Upper lobe of right lung (tissue), 1 donor: ENCODE measurements around the gene OTUD5. TPM values are rescaled to one million over a fixed set of nuclear protein-coding genes. Genes with fewer than 3 reads are reported as not detected.

Source experiments
- ATAC-seq: fragments of 200-7000 bp; cut with Tn5 transposase; one replicate; pipeline ENCODE4 v1.9.1; 2020; ENCODE audit warnings: mild to moderate bottlenecking, moderate library complexity
- DNase-seq: peaks from one replicate; pipeline ENCODE4 v3.0.0-alpha.2; 2020
- H3K27ac ChIP-seq: fragments of 200-600 bp; one replicate; pipeline ENCODE4 v1.8.0; 2022
- H3K27me3 ChIP-seq: fragments of 200-600 bp; one replicate; pipeline ENCODE4 v1.8.0; 2022; ENCODE audit warnings: mild to moderate bottlenecking
- H3K36me3 ChIP-seq: fragments of 200-600 bp; one replicate; pipeline ENCODE4 v1.8.0; 2022
- H3K4me1 ChIP-seq: fragments of 200-600 bp; one replicate; pipeline ENCODE4 v1.8.0; 2022
- H3K4me3 ChIP-seq: fragments of 200-600 bp; one replicate; pipeline ENCODE4 v1.8.0; 2022; ENCODE audit warnings: mild to moderate bottlenecking
- H3K9me3 ChIP-seq: fragments of 200-600 bp; one replicate; pipeline ENCODE4 v1.8.0; 2022
- CTCF ChIP-seq: fragments of 200-600 bp; IDR thresholded peaks from one replicate; pipeline ENCODE4 v1.8.0; 2022; ENCODE audit warnings: antibody characterized with exemption
- intact Hi-C: fragments of 100-400 bp; cut with DNase I; formaldehyde crosslinking; loops from one replicate; pipeline ENCODE4 v1.11.0; 2022
- total RNA-seq: library from RNA; stranded (reverse); fragmentation: NEBNext Ultra II Directional; extraction: Animal tissue kit (Norgen Biotek cat#: 25700); gene quantifications from one replicate; pipeline ENCODE4 v1.2.1, GENCODE V29; 2021
- donor health status: DM: no; HTN: yes; CAD: no; lungs with severe emphysema.

Gene OTUD5
- total RNA-seq, 1 donor from 2014 or later, result 42.6 TPM

- peaks cover 9% of the 10 kb centered on the region for H3K36me3 ChIP-seq
- TF ChIP-seq CTCF, result no peak
- DNase-seq (no peak), ATAC-seq (no peak)
- H3K4me1 ChIP-seq, result peaks cover 6% of the 10 kb centered on the region
- peak overlapping the region; percentile 57 for H3K4me3 ChIP-seq
- no peaks in the 10 kb centered on the region for H3K27me3 ChIP-seq
- intact Hi-C loops, result no loop called here
- peak overlapping the region; percentile 89 for H3K27ac ChIP-seq
- no peaks in the 10 kb centered on the region for H3K9me3 ChIP-seq
Measured at GRCh38 chrX:48918301-48918642, 39.1 kb downstream of the OTUD5 start.

DNA sequence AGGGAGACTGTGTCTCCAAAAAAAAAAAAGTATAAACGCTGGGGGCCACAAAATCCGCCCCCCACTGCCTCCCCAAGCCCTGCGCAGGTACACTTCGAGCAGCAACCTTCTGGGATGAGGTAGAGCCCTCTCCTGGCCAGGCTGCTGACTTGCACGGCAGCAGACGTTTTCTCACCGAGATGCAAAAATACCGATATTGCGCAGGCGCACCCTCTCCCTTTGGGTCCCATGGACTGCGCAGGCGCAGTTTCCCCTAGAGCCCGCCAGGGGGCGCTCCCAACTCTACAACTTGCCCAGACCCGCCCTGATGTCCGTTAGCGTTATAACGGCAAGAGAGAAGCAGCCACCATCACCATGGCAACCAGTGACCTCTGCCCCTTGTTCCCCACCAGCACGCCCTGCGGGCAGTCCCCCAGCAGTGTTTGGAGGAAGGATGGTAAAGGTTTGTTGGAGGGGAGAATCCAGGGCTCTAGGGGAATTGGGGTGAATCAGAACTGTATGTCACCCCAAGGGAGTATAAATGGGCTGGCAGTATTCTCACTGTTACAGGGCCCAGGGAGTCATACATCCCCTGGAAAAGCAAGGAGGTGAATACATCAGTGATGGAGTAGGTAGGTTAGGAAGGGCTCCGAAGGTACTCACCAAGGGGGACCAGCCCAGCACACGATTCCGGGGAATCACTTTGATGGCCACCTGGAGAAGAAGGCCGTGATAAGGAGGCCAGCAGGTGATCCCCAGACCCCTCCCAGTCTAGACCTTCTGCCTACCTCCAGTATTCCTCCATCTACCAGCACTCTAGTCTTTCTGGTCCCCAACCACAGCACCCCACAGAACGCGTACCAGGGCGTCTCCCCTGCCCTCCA is 40.0 kb downstream of the OTUD5 start:
- Histone ChIP-seq H3K4me3 (peak overlapping the region; percentile 57), H3K9me3 (no peaks in the 10 kb centered on the region), H3K27ac (peak overlapping the region; percentile 89), H3K27me3 (no peaks in the 10 kb centered on the region), H3K4me1 (peaks cover 6% of the 10 kb centered on the region), H3K36me3 (peaks cover 1% of the 10 kb centered on the region)
- peak; percentile 91 for TF ChIP-seq CTCF
- DNase-seq (peak; percentile 90), ATAC-seq (peak; percentile 86)
- intact Hi-C loops, result no loop called here

DNA sequence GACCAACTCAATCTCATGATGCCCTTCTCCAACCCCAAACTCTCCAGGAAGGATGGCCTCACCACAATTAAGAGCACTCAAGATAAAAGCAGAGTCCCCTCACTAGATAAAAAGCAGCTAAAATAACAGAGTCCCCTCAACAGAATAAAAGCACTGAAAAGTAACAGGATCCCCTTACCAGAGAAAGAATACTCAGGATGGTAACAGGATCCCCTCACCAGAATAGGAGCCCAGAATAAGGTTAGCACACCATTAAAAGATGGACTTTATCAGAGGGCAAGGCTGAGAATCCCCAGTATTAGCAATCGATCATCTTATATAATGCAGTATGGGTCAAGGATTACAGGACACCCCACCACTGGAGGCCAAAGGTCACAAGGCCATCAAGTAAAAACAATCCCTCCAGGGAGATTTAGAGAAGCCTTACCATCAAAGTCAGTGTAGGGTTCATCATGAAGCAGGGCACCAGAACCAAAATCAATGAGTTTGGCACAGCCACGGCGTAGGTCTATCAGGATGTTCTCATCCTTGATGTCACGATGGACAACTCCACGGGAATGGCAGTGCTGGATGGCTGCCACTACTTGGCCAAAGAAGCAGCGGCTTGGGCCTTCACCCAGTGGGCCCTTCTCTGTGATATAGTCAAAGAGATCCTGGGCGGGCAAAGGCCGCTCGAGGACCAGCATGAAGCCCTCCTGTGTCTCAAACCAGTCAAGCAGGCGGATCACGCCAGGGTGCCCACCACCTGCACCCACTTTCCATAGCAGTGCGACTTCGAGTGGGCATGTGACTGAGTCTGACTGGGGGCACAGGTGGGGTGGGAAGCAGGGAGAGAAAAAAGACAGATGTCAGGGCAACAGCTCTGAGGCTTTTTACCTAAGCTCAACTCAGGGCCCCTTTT is 42.6 kb downstream of the OTUD5 start:
- no peak for ATAC-seq
- DNase-seq, result no peak
- no peak overlapping the region for H3K4me3 ChIP-seq
- no peak overlapping the region for H3K27ac ChIP-seq
- H3K36me3 ChIP-seq, result no peaks in the 10 kb centered on the region
- no peaks in the 10 kb centered on the region for H3K4me1 ChIP-seq
- no peaks in the 10 kb centered on the region for H3K9me3 ChIP-seq
- H3K27me3 ChIP-seq, result no peaks in the 10 kb centered on the region
- TF ChIP-seq CTCF, result no peak
- intact Hi-C loops, result no loop called here

GRCh38 chrX:48913605-48914366 is 43.6 kb downstream of the OTUD5 start:
- no peak overlapping the region for H3K27ac ChIP-seq
- H3K27me3 ChIP-seq, result no peaks in the 10 kb centered on the region
- H3K4me3 ChIP-seq, result no peak overlapping the region
- TF ChIP-seq CTCF, result no peak
- DNase-seq (no peak), ATAC-seq (no peak)
- H3K36me3 ChIP-seq, result no peaks in the 10 kb centered on the region
- no peaks in the 10 kb centered on the region for H3K9me3 ChIP-seq
- H3K4me1 ChIP-seq, result no peaks in the 10 kb centered on the region
- intact Hi-C loops, result no loop called here

DNA sequence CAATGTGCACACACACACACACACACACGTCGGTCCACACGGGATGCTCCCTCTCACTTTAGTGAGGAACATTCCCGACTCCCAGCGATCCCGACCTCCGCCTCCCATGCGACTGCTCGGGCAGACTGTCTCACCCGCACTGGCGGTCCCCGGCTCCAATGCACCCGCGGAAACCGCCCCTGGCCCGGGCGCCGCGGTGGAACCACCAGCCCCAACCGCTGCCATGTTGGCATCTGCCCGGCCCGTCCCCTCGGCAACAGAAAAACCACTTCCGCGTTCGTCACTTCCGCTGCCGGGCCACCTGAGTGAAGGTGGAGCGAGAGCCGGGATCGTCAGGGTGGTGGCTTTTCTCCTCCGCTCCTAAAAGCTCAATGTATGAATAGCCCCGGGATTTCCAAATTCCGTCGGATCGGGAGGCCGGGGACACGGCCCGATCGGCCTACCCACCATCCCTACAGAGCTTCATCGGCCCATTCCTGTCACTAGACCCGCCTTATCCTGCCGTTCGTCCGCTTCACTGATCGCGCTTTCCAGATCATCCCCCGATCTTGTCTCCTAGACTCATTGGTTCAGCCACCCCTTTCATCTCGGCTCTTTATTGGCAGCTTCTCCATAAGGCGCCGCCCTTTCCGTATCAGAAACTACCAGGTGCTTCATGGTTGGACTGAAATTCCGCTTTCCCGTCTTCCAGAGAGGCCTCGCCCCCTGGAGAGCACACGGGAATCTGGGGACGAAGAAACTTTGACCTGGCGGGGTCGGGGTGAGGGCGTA is 45.8 kb downstream of the OTUD5 start, which contains the start of gene SLC35A2:
TSS of gene SLC35A2 (minus strand) at position 235 of the 771 bp plus-strand sequence. CDS start at position 225, 10 bp downstream.
- DNase-seq (peak; percentile 90), ATAC-seq (peak; percentile 93)
- no peak for TF ChIP-seq CTCF
- Histone ChIP-seq H3K4me3 (peak within 1 kb of the TSS; percentile 65), H3K4me1 (no peaks in the 10 kb centered on the region), H3K9me3 (no peaks in the 10 kb centered on the region), H3K27ac (peak within 1 kb of the TSS; percentile 80), H3K36me3 (no peaks in the 10 kb centered on the region), H3K27me3 (no peaks in the 10 kb centered on the region)
- intact Hi-C loops, result no loop called here
